Prostate gland (tissue), 2 donors: Measurements from ENCODE around the gene SCN1A.

ENCODE experiments used
- POLR2A ChIP-seq: fragments of 450-650 bp; IDR thresholded peaks from one replicate; pipeline ENCODE4 v1.6.1; 2016; ENCODE audit warnings: antibody characterized with exemption, mild to moderate bottlenecking
- TF ChIP-seq, protein P1 (sequence below), 4 experiments: fragments of 200-600 bp in 2 of 4; fragments of 450-650 bp in 2 of 4; sonication (generic) in 2 of 4; IDR thresholded peaks; 1 replicate in 3 of 4; 2 replicates in 1 of 4; pipeline ENCODE4 v1.5.1; 2016 to 2019; ENCODE audit warnings: antibody characterized with exemption in 4 of 4, mild to moderate bottlenecking in 2 of 4, moderate library complexity in 2 of 4

DNA sequence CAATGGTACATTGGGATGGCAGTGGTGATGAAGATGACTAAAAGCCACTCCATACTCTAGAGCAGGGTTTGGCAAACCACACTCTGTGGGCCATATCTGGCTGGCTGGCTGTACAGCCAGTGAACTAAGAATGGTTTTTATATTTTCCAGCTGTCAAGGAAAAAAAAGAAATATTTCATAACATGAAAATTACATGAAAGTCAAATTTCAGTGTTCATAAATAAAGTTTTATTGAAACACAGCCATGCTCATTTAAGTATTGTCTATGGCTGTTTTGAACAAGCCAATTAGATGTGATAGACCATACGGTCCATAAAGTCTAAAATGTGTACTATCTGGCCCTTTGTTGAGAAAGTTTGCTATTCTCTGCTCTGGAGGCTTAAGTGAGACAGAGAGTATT lies 175.7 kb downstream of the SCN1A start:
- no peak for TF ChIP-seq POLR2A
- TF ChIP-seq, protein P1, sequence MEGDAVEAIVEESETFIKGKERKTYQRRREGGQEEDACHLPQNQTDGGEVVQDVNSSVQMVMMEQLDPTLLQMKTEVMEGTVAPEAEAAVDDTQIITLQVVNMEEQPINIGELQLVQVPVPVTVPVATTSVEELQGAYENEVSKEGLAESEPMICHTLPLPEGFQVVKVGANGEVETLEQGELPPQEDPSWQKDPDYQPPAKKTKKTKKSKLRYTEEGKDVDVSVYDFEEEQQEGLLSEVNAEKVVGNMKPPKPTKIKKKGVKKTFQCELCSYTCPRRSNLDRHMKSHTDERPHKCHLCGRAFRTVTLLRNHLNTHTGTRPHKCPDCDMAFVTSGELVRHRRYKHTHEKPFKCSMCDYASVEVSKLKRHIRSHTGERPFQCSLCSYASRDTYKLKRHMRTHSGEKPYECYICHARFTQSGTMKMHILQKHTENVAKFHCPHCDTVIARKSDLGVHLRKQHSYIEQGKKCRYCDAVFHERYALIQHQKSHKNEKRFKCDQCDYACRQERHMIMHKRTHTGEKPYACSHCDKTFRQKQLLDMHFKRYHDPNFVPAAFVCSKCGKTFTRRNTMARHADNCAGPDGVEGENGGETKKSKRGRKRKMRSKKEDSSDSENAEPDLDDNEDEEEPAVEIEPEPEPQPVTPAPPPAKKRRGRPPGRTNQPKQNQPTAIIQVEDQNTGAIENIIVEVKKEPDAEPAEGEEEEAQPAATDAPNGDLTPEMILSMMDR (IDR thresholded peaks at IDR 0.05) = no peak
